Neural cell (in vitro differentiated cells): Measurements from ENCODE around the gene SLC12A1. TPM values are rescaled to one million over a fixed set of nuclear protein-coding genes. Genes with fewer than 3 reads are reported as not detected.

Experiments
- H2AFZ ChIP-seq: fragments of 200-600, 300-800 bp; sonication (generic), shearing (Covaris generic); 2 replicates; pipeline ENCODE4 v1.6.0; 2014; ENCODE audit warnings: low read depth, mild to moderate bottlenecking, antibody characterized with exemption, low read length, moderate library complexity
- H3F3A ChIP-seq: fragments of 200-600 bp; shearing (Covaris generic); 2 replicates; pipeline ENCODE4 v1.6.1; 2016; ENCODE audit warnings: mild to moderate bottlenecking, moderate library complexity, mixed read lengths, antibody characterized with exemption, low read length; ENCODE audit not compliant: insufficient read depth, poor library complexity, severe bottlenecking
- H3K27ac ChIP-seq: fragments of 200-600, 300-800 bp; sonication (generic), shearing (Covaris generic); 2 replicates; pipeline ENCODE4 v1.5.1; 2014; ENCODE audit warnings: mild to moderate bottlenecking, low read length, moderate library complexity
- H3K27me3 ChIP-seq: fragments of 300-800, 200-600 bp; sonication (generic), shearing (Covaris generic); 2 replicates; pipeline ENCODE4 v1.6.0; 2014; ENCODE audit warnings: mild to moderate bottlenecking, low read depth, low read length, moderate library complexity; ENCODE audit not compliant: insufficient read depth
- H3K36me3 ChIP-seq: fragments of 300-800, 200-600 bp; sonication (generic), shearing (Covaris generic); 2 replicates; pipeline ENCODE4 v1.5.1; 2014; ENCODE audit warnings: mild to moderate bottlenecking, antibody characterized with exemption, low read length, moderate library complexity; ENCODE audit not compliant: insufficient read depth
- H3K4me2 ChIP-seq: fragments of 300-800, 200-600 bp; sonication (generic), shearing (Covaris generic); 2 replicates; pipeline ENCODE4 v1.6.0; 2014; ENCODE audit warnings: mild to moderate bottlenecking, low read length
- H3K4me3 ChIP-seq: fragments of 300-800, 200-600 bp; sonication (generic), shearing (Covaris generic); 2 replicates; pipeline ENCODE4 v1.5.1; 2014; ENCODE audit warnings: mild to moderate bottlenecking, low read length, moderate library complexity
- H3K79me2 ChIP-seq: fragments of 200-600 bp; shearing (Covaris generic); replicated peaks from 2 replicates; pipeline ENCODE4 v1.6.0; 2014; ENCODE audit warnings: mild to moderate bottlenecking, low read length, moderate library complexity; ENCODE audit not compliant: insufficient read depth
- H3K9ac ChIP-seq: fragments of 300-800, 200-600 bp; sonication (generic), shearing (Covaris generic); 2 replicates; pipeline ENCODE4 v1.6.1; 2016; ENCODE audit warnings: mild to moderate bottlenecking, low read length, mixed read lengths
- H3K9me2 ChIP-seq: fragments of 200-600 bp; shearing (Covaris generic); 2 replicates; pipeline ENCODE4 v1.6.1; 2016; ENCODE audit warnings: mild to moderate bottlenecking, low read length, mixed read lengths; ENCODE audit not compliant: insufficient read depth
- H3K9me3 ChIP-seq: fragments of 200-600, 300-800 bp; sonication (generic), shearing (Covaris generic); 2 replicates; pipeline ENCODE4 v1.6.1; 2016; ENCODE audit warnings: mild to moderate bottlenecking, mixed run types, low read length, moderate library complexity, mixed read lengths
- H4K20me1 ChIP-seq: fragments of 200-600 bp; shearing (Covaris generic); 2 replicates; pipeline ENCODE4 v1.6.1; 2016; ENCODE audit warnings: mild to moderate bottlenecking, mixed run types; ENCODE audit not compliant: insufficient read depth
- EP300 ChIP-seq: fragments of 450-650 bp; conservative IDR thresholded peaks from 2 replicates; pipeline ENCODE4 v1.6.1; 2014; ENCODE audit warnings: antibody characterized with exemption, mild to moderate bottlenecking, moderate library complexity; ENCODE audit not compliant: poor library complexity, severe bottlenecking
- EZH2 ChIP-seq: fragments of 200-600, 300-800 bp; shearing (Covaris generic), sonication (generic); IDR thresholded peaks from 2 replicates; pipeline ENCODE4 v1.6.1; 2014; ENCODE audit warnings: antibody characterized with exemption, low read length, borderline replicate concordance, mild to moderate bottlenecking; ENCODE audit not compliant: insufficient read depth, poor library complexity, severe bottlenecking
- MXI1 ChIP-seq: fragments of 450-650 bp; conservative IDR thresholded peaks from 2 replicates; pipeline ENCODE4 v1.6.1; 2014; ENCODE audit warnings: antibody characterized with exemption, mild to moderate bottlenecking; ENCODE audit not compliant: poor library complexity, severe bottlenecking
- POLR2AphosphoS5 ChIP-seq: IDR thresholded peaks from 2 replicates; pipeline ENCODE4 v1.6.1; 2012
- RAD21 ChIP-seq: fragments of 450-650 bp; conservative IDR thresholded peaks from 2 replicates; pipeline ENCODE4 v1.6.1; 2014; ENCODE audit warnings: antibody characterized with exemption, mild to moderate bottlenecking, moderate library complexity
- SMC3 ChIP-seq: fragments of 450-650 bp; conservative IDR thresholded peaks from 2 replicates; pipeline ENCODE4 v1.6.1; 2014; ENCODE audit warnings: antibody characterized with exemption, mild to moderate bottlenecking, moderate library complexity; ENCODE audit not compliant: poor library complexity
- TAF1 ChIP-seq: IDR thresholded peaks from 2 replicates; pipeline ENCODE4 v1.6.1; 2012; ENCODE audit warnings: low read depth
- polyA plus RNA-seq: library from polyadenylated mRNA; depleted of rRNA; stranded (reverse); fragments of >200 nt; gene quantifications from 2 replicates; pipeline ENCODE4 v1.2.3, GENCODE V29; 2014
- TF ChIP-seq, protein P1 (sequence below): IDR thresholded peaks from 2 replicates; pipeline ENCODE4 v1.6.1; 2012; ENCODE audit warnings: borderline replicate concordance
- TF ChIP-seq, protein P2 (sequence below): fragments of 450-650 bp; IDR thresholded peaks from 2 replicates; pipeline ENCODE4 v1.5.1; 2014; ENCODE audit warnings: antibody characterized with exemption, mild to moderate bottlenecking, moderate library complexity; ENCODE audit not compliant: poor library complexity, severe bottlenecking

The SLC12A1 gene
- polyA plus RNA-seq, 1 donor from 2014 or later, result 0.67 TPM

DNA sequence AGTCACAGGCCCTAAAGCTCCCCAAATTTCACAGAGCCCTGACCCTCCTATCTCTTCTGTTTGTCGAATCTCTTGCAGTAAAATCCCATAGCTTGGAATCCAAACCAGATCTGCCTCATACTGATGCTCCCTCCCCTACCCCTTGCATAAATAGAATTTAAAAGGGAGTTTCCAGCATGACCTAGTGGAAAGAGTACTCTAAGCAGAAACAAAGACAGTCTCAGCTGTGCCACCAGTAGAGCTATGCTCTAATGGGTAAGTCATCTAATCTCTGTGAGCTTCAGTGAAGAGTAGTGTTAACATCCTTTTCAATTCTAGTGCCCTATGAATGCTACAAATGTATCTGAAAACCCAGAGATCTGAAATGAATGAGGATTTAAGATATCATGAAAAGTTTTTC is 4.0 kb upstream of the SLC12A1 start:
- Histone ChIP-seq H4K20me1 (no peaks in the 10 kb centered on the region), H3K27me3 (no peaks in the 10 kb centered on the region), H3K4me2 (no peak overlapping the region), H2AFZ (no peak overlapping the region), H3K9ac (no peak overlapping the region), H3K79me2 (no peaks in the 10 kb centered on the region), H3K9me3 (no peaks in the 10 kb centered on the region), H3K9me2 (no peaks in the 10 kb centered on the region), H3K27ac (no peak overlapping the region), H3K36me3 (no peaks in the 10 kb centered on the region), H3K4me3 (no peak overlapping the region), H3F3A (no peaks in the 10 kb centered on the region)
- TF ChIP-seq POLR2AphosphoS5 (no peak), SMC3 (no peak), EZH2 (no peak), RAD21 (no peak), EP300 (no peak), MXI1 (no peak), TAF1 (no peak)
- TF ChIP-seq, protein P1, sequence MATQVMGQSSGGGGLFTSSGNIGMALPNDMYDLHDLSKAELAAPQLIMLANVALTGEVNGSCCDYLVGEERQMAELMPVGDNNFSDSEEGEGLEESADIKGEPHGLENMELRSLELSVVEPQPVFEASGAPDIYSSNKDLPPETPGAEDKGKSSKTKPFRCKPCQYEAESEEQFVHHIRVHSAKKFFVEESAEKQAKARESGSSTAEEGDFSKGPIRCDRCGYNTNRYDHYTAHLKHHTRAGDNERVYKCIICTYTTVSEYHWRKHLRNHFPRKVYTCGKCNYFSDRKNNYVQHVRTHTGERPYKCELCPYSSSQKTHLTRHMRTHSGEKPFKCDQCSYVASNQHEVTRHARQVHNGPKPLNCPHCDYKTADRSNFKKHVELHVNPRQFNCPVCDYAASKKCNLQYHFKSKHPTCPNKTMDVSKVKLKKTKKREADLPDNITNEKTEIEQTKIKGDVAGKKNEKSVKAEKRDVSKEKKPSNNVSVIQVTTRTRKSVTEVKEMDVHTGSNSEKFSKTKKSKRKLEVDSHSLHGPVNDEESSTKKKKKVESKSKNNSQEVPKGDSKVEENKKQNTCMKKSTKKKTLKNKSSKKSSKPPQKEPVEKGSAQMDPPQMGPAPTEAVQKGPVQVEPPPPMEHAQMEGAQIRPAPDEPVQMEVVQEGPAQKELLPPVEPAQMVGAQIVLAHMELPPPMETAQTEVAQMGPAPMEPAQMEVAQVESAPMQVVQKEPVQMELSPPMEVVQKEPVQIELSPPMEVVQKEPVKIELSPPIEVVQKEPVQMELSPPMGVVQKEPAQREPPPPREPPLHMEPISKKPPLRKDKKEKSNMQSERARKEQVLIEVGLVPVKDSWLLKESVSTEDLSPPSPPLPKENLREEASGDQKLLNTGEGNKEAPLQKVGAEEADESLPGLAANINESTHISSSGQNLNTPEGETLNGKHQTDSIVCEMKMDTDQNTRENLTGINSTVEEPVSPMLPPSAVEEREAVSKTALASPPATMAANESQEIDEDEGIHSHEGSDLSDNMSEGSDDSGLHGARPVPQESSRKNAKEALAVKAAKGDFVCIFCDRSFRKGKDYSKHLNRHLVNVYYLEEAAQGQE, result no peak
- TF ChIP-seq, protein P2, sequence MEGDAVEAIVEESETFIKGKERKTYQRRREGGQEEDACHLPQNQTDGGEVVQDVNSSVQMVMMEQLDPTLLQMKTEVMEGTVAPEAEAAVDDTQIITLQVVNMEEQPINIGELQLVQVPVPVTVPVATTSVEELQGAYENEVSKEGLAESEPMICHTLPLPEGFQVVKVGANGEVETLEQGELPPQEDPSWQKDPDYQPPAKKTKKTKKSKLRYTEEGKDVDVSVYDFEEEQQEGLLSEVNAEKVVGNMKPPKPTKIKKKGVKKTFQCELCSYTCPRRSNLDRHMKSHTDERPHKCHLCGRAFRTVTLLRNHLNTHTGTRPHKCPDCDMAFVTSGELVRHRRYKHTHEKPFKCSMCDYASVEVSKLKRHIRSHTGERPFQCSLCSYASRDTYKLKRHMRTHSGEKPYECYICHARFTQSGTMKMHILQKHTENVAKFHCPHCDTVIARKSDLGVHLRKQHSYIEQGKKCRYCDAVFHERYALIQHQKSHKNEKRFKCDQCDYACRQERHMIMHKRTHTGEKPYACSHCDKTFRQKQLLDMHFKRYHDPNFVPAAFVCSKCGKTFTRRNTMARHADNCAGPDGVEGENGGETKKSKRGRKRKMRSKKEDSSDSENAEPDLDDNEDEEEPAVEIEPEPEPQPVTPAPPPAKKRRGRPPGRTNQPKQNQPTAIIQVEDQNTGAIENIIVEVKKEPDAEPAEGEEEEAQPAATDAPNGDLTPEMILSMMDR, result no peak

DNA sequence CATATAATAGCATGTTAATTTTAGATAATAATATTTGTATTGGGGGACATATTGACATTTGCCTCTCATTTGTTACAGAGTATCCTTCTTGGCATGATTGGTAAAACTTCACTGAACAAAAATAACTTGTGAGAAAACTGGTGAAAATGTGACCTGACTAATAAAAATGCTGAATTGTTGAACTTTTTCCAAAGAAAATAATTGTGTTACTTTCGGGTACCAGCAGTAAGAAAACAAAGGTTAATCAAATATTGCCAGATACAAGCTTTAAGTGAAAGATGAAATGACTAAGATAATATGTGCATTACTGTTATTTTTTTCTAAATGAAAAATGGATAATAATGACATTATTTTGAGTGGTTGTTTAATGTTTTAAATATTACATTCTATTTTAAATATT is 15.2 kb downstream of the SLC12A1 start:
- H3K27ac ChIP-seq, result no peak overlapping the region
- TF ChIP-seq MXI1, result no peak
- TF ChIP-seq POLR2AphosphoS5, result no peak
- no peak for TF ChIP-seq EZH2
- no peak for TF ChIP-seq RAD21
- TF ChIP-seq, protein P2, result no peak

More for the DNA sequence above, 15.2 kb downstream of the SLC12A1 start:
- H3K79me2 ChIP-seq, result no peaks in the 10 kb centered on the region
- no peak overlapping the region for H3K4me2 ChIP-seq
- H3K36me3 ChIP-seq, result no peaks in the 10 kb centered on the region
- no peak overlapping the region for H2AFZ ChIP-seq
- H3K9me2 ChIP-seq, result no peaks in the 10 kb centered on the region
- H3F3A ChIP-seq, result no peaks in the 10 kb centered on the region
- H3K9me3 ChIP-seq, result no peaks in the 10 kb centered on the region
- no peaks in the 10 kb centered on the region for H4K20me1 ChIP-seq
- no peak overlapping the region for H3K4me3 ChIP-seq
- H3K9ac ChIP-seq, result no peak overlapping the region
- H3K27me3 ChIP-seq, result no peaks in the 10 kb centered on the region
